GM12801 (cell line): ENCODE results near the gene RASGRP3.

Source experiments
- TF ChIP-seq, protein P1 (sequence below): IDR thresholded peaks from one replicate; pipeline ENCODE4 v1.5.1; 2011; ENCODE audit warnings: control low read depth; ENCODE audit not compliant: insufficient read length; ENCODE audit errors: extremely low read depth

RASGRP3 gene

DNA sequence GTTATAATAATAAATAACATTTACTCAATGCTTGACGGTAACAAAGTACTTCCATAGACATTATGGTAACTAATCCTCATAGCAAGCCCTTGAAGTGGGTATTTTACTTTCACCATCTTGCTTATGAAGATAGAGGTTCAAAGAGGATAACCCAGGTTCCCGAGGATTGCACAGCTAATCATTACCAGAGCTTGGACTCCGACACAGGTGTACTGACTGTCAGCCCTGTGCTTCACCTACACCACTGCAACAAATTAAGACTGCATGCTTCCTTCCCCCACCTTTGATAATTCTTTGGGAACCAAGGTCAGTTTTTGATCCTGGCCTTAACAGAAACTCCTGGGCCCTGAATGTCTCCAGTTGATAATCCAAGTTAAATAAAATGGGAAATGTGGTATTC is 73.8 kb downstream of the RASGRP3 start:
- TF ChIP-seq, protein P1, sequence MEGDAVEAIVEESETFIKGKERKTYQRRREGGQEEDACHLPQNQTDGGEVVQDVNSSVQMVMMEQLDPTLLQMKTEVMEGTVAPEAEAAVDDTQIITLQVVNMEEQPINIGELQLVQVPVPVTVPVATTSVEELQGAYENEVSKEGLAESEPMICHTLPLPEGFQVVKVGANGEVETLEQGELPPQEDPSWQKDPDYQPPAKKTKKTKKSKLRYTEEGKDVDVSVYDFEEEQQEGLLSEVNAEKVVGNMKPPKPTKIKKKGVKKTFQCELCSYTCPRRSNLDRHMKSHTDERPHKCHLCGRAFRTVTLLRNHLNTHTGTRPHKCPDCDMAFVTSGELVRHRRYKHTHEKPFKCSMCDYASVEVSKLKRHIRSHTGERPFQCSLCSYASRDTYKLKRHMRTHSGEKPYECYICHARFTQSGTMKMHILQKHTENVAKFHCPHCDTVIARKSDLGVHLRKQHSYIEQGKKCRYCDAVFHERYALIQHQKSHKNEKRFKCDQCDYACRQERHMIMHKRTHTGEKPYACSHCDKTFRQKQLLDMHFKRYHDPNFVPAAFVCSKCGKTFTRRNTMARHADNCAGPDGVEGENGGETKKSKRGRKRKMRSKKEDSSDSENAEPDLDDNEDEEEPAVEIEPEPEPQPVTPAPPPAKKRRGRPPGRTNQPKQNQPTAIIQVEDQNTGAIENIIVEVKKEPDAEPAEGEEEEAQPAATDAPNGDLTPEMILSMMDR = no peak

- TF ChIP-seq, protein P1 = no peak
Measured at GRCh38 chr2:33552758-33553461, 76.5 kb downstream of the RASGRP3 start.

DNA sequence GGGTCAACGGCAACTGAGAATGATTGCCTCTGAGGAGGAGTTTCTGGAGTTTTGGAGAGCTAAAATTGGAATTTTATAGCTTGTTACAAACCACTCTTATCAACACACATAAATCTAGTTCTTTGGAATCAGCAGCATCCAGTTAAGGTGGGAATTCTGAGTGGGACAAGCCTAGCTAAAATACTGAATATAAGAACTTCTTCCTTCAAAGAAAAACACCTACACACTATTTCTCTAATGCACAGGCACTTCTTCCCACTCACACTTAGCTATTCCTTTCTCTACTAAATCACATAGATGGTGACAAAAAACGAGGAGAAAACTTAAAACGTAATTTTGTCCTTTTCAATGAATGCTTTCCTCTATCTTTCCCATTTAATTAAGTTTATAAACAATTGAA is 79.2 kb downstream of the RASGRP3 start:
- TF ChIP-seq, protein P1 = no peak

- TF ChIP-seq, protein P1 = no peak
Measured at GRCh38 chr2:33559328-33559727, 82.9 kb downstream of the RASGRP3 start.

- TF ChIP-seq, protein P1 = no peak
Measured at GRCh38 chr2:33560017-33560416, 83.6 kb downstream of the RASGRP3 start.

- TF ChIP-seq, protein P1 = no peak
Measured at GRCh38 chr2:33561872-33562271, 85.4 kb downstream of the RASGRP3 start.

- TF ChIP-seq, protein P1 = no peak
Measured at GRCh38 chr2:33570681-33571080, 94.2 kb downstream of the RASGRP3 start.
